GM12878 (cell line): ENCODE measurements around the gene RAB31. TPM values are rescaled to one million over a fixed set of nuclear protein-coding genes. Genes with fewer than 3 reads are reported as not detected.

Experiments used
- ATAC-seq: fragments of 200-7000 bp; cut with Tn5 transposase; 3 replicates; pipeline ENCODE4 v1.9.1; 2020; ENCODE audit warnings: mild to moderate bottlenecking, moderate library complexity
- BruUV-seq: library from RNA; stranded (reverse); fragments of 400-500 nt; replicated peaks from 2 replicates; lab custom pipeline; 2021; lab: Mats Ljungman, UMichigan
- CTCF ChIA-PET: fragments of 300-600 bp; sonication (Branson Sonifier 250); formaldehyde crosslinking; extraction: SDS; loops from one replicate; lab custom pipeline; 2021; ENCODE audit warnings: inconsistent platforms; lab: Yijun Ruan, JAX
- POLR2A ChIA-PET: fragments of 350-600 bp; formaldehyde crosslinking; extraction: SDS; loops from one replicate; lab custom pipeline; 2021; ENCODE audit warnings: inconsistent platforms; lab: Charles Lee
- RAD21 ChIA-PET: fragments of 300-600 bp; sonication (Branson Sonifier 250); formaldehyde crosslinking; loops from one replicate; lab custom pipeline; 2023; ENCODE audit warnings: antibody characterized with exemption; ENCODE audit not compliant: unreplicated experiment; lab: Charles Lee
- SMC1A ChIA-PET: fragments of 300-600 bp; sonication (Branson Sonifier 250); formaldehyde crosslinking; loops from one replicate; lab custom pipeline; 2023; ENCODE audit not compliant: unreplicated experiment, uncharacterized antibody; lab: Charles Lee
- DNase-seq: peaks from one replicate; pipeline ENCODE4 v3.0.0-alpha.2; 2011; ENCODE audit warnings: low read depth, low spot score
- FAIRE-seq: peaks from 3 replicates; lab custom pipeline; 2011; peaks lifted over from hg19 to GRCh38; lab: Jason Lieb, UNC
- H2AFZ ChIP-seq: 2 replicates; pipeline ENCODE4 v1.6.0; 2011; ENCODE audit warnings: low read depth, low read length, control low read depth; ENCODE audit not compliant: control insufficient read depth
- H3K27ac ChIP-seq: 2 replicates; pipeline ENCODE4 v1.5.1; 2011; ENCODE audit warnings: control low read depth; ENCODE audit not compliant: control insufficient read depth, insufficient read depth
- H3K27me3 ChIP-seq, 2 experiments: replicated peaks in 1 of 2; 2 replicates each; pipeline versions ENCODE4 v1.6.0 to v1.6.1; 2011; ENCODE audit warnings: low read length in 1 of 2; ENCODE audit not compliant: control insufficient read depth in 2 of 2, insufficient read depth in 2 of 2
- H3K36me3 ChIP-seq, 2 experiments: 2 replicates each; pipeline ENCODE4 v1.5.1; 2011; ENCODE audit warnings: low read length in 1 of 2; ENCODE audit not compliant: control insufficient read depth in 2 of 2, insufficient read depth in 2 of 2
- H3K4me1 ChIP-seq: 2 replicates; pipeline ENCODE4 v1.6.1; 2011; ENCODE audit warnings: mild to moderate bottlenecking, low read length, moderate library complexity, mixed read lengths; ENCODE audit not compliant: control insufficient read depth, insufficient read depth
- H3K4me2 ChIP-seq: 2 replicates; pipeline ENCODE4 v1.6.0; 2011; ENCODE audit warnings: control low read depth; ENCODE audit not compliant: control insufficient read depth, insufficient read depth
- H3K4me3 ChIP-seq: fragments of 200-600 bp; sonication (generic); 2 replicates; pipeline ENCODE4 v1.5.1; 2016
- H3K79me2 ChIP-seq: 2 replicates; pipeline ENCODE4 v1.6.0; 2011; ENCODE audit warnings: low read length; ENCODE audit not compliant: control insufficient read depth, insufficient read depth
- H3K9ac ChIP-seq: 2 replicates; pipeline ENCODE4 v1.8.0; 2011; ENCODE audit warnings: low read length, control low read depth, mixed read lengths; ENCODE audit not compliant: control insufficient read depth, insufficient read depth
- H3K9me3 ChIP-seq: replicated peaks from 3 replicates; pipeline ENCODE4 v1.5.1; 2011; ENCODE audit warnings: mild to moderate bottlenecking, low read length; ENCODE audit not compliant: control insufficient read depth, insufficient read depth
- H4K20me1 ChIP-seq: 2 replicates; pipeline ENCODE4 v1.6.0; 2011; ENCODE audit not compliant: control insufficient read depth, insufficient read depth
- BRCA1 ChIP-seq: IDR thresholded peaks from 2 replicates; pipeline ENCODE4 v1.6.1; 2011; ENCODE audit warnings: low read depth, low read length, improper control_type of control experiment
- CHD4 ChIP-seq: fragments of 200-600 bp; sonication (generic); IDR thresholded peaks from 2 replicates; pipeline ENCODE4 v1.6.1; 2016; ENCODE audit warnings: mild to moderate bottlenecking
- GABPA ChIP-seq: IDR thresholded peaks from 2 replicates; pipeline ENCODE4 v1.6.1; 2014; ENCODE audit warnings: antibody characterized with exemption, low read depth, mild to moderate bottlenecking, inconsistent platforms
- NBN ChIP-seq: fragments of 450-650 bp; IDR thresholded peaks from 2 replicates; pipeline ENCODE4 v1.6.1; 2016
- RAD51 ChIP-seq: fragments of 450-650 bp; IDR thresholded peaks from 2 replicates; pipeline ENCODE4 v1.6.1; 2016; ENCODE audit warnings: moderate library complexity, mild to moderate bottlenecking, inconsistent platforms
- SPI1 ChIP-seq: IDR thresholded peaks from 2 replicates; pipeline ENCODE4 v1.6.1; 2011; ENCODE audit warnings: low read depth, mild to moderate bottlenecking, low read length, moderate library complexity, borderline replicate concordance; ENCODE audit not compliant: insufficient read depth
- SUPT20H ChIP-seq: IDR thresholded peaks from 2 replicates; pipeline ENCODE4 v1.6.1; 2011; ENCODE audit warnings: low read depth, mild to moderate bottlenecking, low read length, moderate library complexity, borderline replicate concordance; ENCODE audit not compliant: control insufficient read depth
- YBX1 ChIP-seq: fragments of 450-650 bp; IDR thresholded peaks from 2 replicates; pipeline ENCODE4 v1.6.1; 2016; ENCODE audit warnings: antibody characterized with exemption
- ZBED1 ChIP-seq: IDR thresholded peaks from 2 replicates; pipeline ENCODE4 v1.6.1; 2016; ENCODE audit warnings: borderline replicate concordance
- ZNF217 ChIP-seq: fragments of 450-650 bp; IDR thresholded peaks from 2 replicates; pipeline ENCODE4 v1.6.1; 2017; ENCODE audit warnings: antibody characterized with exemption, mild to moderate bottlenecking
- ZNF24 ChIP-seq: fragments of 450-650 bp; IDR thresholded peaks from 2 replicates; pipeline ENCODE4 v1.6.1; 2017; ENCODE audit warnings: antibody characterized with exemption, mild to moderate bottlenecking
- WGBS: methylation state at CpG from one replicate; pipeline ENCODE4 v1.1.6; 2016; ENCODE audit warnings: low lambda C conversion rate; ENCODE audit not compliant: insufficient replicate concordance, insufficient coverage; ENCODE audit errors: missing lambda C conversion rate; 5-methylcytosine and 5-hydroxymethylcytosine counted together
- in situ Hi-C: fragments of 300-500 bp; cut with MboI; formaldehyde crosslinking; loops from 9 replicates; pipeline ENCODE4 v1.14.3; 2018; ENCODE audit warnings: mixed read lengths
- intact Hi-C: fragments of 100-400 bp; cut with micrococcal nuclease; formaldehyde crosslinking; loops from one replicate; pipeline ENCODE4 v1.14.2; 2022; ENCODE audit not compliant: unreplicated experiment
- polyA plus RNA-seq, 11 experiments: library from polyadenylated mRNA; depleted of rRNA in 4 of 11; unstranded in 6 of 11; stranded (reverse) in 5 of 11; fragments of >200 nt; fragmentation: Nextera tagmentation in 4 of 11; fragmentation: Illumina TruSeq in 1 of 11; extraction: Ambion mirVana in 4 of 11; extraction: Trizol in 1 of 11; gene quantifications; 1 replicate in 1 of 11; 2 replicates in 10 of 11; pipeline versions ENCODE4 v1.2.1 to v1.2.3, GENCODE V29; 2011 to 2016; ENCODE audit warnings: inconsistent platforms in 2 of 11, missing spikeins in 2 of 11, low read depth in 1 of 11
- total RNA-seq, 4 experiments: library from RNA; depleted of rRNA in 3 of 4; stranded (reverse); fragments of >200 nt in 3 of 4; fragmentation: Illumina TruSeq in 1 of 4; extraction: Trizol in 1 of 4; gene quantifications; 2 replicates each; pipeline versions ENCODE4 v1.2.1 to v1.2.3, GENCODE V29; 2013 to 2021

The RAB31 gene
- total and polyA plus RNA-seq, 10 of the 15 experiments (the other 5 are each of a cell fraction or from before 2014, with no cell fraction given), result 0.80 to 23.3 (median 12.2) TPM

GRCh38 chr18:9690418-9691188 lies 17.5 kb upstream of the RAB31 start (continued):
- TF ChIP-seq SPI1 (no peak), GABPA (no peak)
- TF ChIP-seq, all 136 proteins: peak for 0

GRCh38 chr18:9691235-9691634 lies 16.9 kb upstream of the RAB31 start:
- Histone ChIP-seq H3K27ac (no peak overlapping the region), H3K9ac (no peak overlapping the region), H2AFZ (no peak overlapping the region), H3K36me3 (no peaks in the 10 kb centered on the region), H3K79me2 (no peaks in the 10 kb centered on the region), H3K4me1 (no peaks in the 10 kb centered on the region), H4K20me1 (no peaks in the 10 kb centered on the region), H3K27me3 (no peaks in the 10 kb centered on the region; a peak in 1 of 4 replicates), H3K4me2 (no peak overlapping the region), H3K4me3 (no peak overlapping the region), H3K9me3 (no peaks in the 10 kb centered on the region)
- BruUV-seq, result no TSS peak
- no peak for FAIRE-seq
- in situ Hi-C loops, result no loop called here
- ChIA-PET SMC1A (no interaction called here), POLR2A (no interaction called here), RAD21 (no interaction called here), CTCF (no interaction called here)
- ATAC-seq, result no peak
- intact Hi-C loops, result no loop called here
- no peak for DNase-seq
- no peak for TF ChIP-seq ZNF217
- TF ChIP-seq ZNF24, result no peak
- TF ChIP-seq SUPT20H, result no peak
- no peak for TF ChIP-seq ZBED1
- TF ChIP-seq NBN, result no peak
- no peak for TF ChIP-seq YBX1
- no peak for TF ChIP-seq RAD51
- no peak for TF ChIP-seq BRCA1
- TF ChIP-seq CHD4, result no peak
- 25% methylated on average over 1 of the region's 1 CpG for WGBS
